ENCODE data around the gene GABRP. TPM values are rescaled to one million over a fixed set of nuclear protein-coding genes. Genes with fewer than 3 reads are reported as not detected.
A peak's percentile ranks its signal among the peaks of the same experiment; 100 is the strongest.

Gene GABRP
- total and polyA plus RNA-seq, 2 donors from 2014 or later = 3.4 to 33.1 TPM

DNA sequence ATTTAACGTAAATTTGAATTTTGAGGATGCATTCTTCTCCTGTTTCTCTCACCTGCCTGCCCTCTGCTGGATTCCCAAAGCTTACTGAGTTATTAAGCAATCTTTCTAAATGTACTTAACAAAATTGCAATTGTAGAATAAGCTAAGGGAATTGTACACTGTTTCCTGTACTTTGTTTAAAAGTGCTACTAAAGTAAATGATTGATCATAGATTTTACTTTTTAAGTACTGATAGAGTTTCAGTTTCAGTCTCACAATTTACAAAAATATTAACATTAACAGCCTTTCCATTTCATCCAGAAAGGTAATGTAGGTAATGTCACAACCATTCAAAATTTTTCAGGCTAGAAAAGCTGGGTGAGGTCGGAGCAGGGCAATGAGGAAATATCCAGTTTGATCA is 73.5 kb downstream of the GABRP start:
- TF ChIP-seq, protein P1, sequence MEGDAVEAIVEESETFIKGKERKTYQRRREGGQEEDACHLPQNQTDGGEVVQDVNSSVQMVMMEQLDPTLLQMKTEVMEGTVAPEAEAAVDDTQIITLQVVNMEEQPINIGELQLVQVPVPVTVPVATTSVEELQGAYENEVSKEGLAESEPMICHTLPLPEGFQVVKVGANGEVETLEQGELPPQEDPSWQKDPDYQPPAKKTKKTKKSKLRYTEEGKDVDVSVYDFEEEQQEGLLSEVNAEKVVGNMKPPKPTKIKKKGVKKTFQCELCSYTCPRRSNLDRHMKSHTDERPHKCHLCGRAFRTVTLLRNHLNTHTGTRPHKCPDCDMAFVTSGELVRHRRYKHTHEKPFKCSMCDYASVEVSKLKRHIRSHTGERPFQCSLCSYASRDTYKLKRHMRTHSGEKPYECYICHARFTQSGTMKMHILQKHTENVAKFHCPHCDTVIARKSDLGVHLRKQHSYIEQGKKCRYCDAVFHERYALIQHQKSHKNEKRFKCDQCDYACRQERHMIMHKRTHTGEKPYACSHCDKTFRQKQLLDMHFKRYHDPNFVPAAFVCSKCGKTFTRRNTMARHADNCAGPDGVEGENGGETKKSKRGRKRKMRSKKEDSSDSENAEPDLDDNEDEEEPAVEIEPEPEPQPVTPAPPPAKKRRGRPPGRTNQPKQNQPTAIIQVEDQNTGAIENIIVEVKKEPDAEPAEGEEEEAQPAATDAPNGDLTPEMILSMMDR (IDR thresholded peaks at IDR 0.05; ENCODE audit: borderline replicate concordance, extremely low read depth, insufficient read depth) = no peak
- Histone ChIP-seq H3K4me3 (ENCODE audit: low read length in 3 of 3) (no peak overlapping the region), H3K9me3 (ENCODE audit: control insufficient read depth in 2 of 3, insufficient read depth in 1 of 3, low read length in 3 of 3) (peaks cover 0 to 11% (median 3%) of the 10 kb centered on the region in 3 donors), H3K9ac (ENCODE audit: low read length in 3 of 3) (no peak overlapping the region), H3K27me3 (ENCODE audit: control insufficient read depth, insufficient read depth, low read length) (no peaks in the 10 kb centered on the region), H3K27ac (ENCODE audit: low read depth in 2 of 2, low read length in 2 of 2) (no peak overlapping the region), H3K36me3 (ENCODE audit: control insufficient read depth in 2 of 3, insufficient read depth in 3 of 3, low read length in 3 of 3) (no peaks in the 10 kb centered on the region), H3K4me1 (ENCODE audit: control insufficient read depth in 2 of 3, insufficient read depth in 2 of 3, low read depth in 1 of 3, low read length in 3 of 3) (no peaks in the 10 kb centered on the region)
- intact Hi-C loops (cut with DNase I) = no loop called here
- FAIRE-seq = no peak
- DNase-seq = no peak

DNA sequence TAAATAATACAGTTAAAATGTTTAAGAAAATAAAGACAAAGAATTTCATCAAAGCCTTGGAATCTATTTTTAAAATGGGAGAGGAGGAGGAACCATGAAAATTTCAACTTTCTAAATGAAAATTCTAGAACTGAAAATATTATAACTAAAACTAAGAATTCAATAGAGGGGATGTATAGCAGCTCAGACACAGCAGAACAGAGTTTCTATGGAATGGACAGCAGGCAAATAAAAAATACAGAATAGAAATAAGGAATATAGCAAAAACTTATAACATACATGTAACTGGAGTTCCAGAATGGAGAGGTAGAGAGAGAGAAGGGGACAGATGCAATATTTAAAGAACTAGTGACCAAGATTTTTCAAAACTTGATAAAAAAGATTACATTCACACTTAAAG is 76.9 kb downstream of the GABRP start:
- intact Hi-C loops (cut with DNase I) = no loop called here
- Histone ChIP-seq H3K36me3 (ENCODE audit: control insufficient read depth in 2 of 3, insufficient read depth in 3 of 3, low read length in 3 of 3) (no peaks in the 10 kb centered on the region), H3K4me1 (ENCODE audit: control insufficient read depth in 2 of 3, insufficient read depth in 2 of 3, low read depth in 1 of 3, low read length in 3 of 3) (no peaks in the 10 kb centered on the region), H3K27me3 (ENCODE audit: control insufficient read depth, insufficient read depth, low read length) (no peaks in the 10 kb centered on the region), H3K4me3 (ENCODE audit: low read length in 3 of 3) (no peak overlapping the region), H3K9me3 (ENCODE audit: control insufficient read depth in 2 of 3, insufficient read depth in 1 of 3, low read length in 3 of 3) (peaks cover 0 to 11% (median 3%) of the 10 kb centered on the region in 3 donors), H3K9ac (ENCODE audit: low read length in 3 of 3) (no peak overlapping the region), H3K27ac (ENCODE audit: low read depth in 2 of 2, low read length in 2 of 2) (no peak overlapping the region)
- no peak for FAIRE-seq
- TF ChIP-seq, protein P1 (IDR thresholded peaks at IDR 0.05; ENCODE audit: borderline replicate concordance, extremely low read depth, insufficient read depth) = no peak
- DNase-seq = no peak

DNA sequence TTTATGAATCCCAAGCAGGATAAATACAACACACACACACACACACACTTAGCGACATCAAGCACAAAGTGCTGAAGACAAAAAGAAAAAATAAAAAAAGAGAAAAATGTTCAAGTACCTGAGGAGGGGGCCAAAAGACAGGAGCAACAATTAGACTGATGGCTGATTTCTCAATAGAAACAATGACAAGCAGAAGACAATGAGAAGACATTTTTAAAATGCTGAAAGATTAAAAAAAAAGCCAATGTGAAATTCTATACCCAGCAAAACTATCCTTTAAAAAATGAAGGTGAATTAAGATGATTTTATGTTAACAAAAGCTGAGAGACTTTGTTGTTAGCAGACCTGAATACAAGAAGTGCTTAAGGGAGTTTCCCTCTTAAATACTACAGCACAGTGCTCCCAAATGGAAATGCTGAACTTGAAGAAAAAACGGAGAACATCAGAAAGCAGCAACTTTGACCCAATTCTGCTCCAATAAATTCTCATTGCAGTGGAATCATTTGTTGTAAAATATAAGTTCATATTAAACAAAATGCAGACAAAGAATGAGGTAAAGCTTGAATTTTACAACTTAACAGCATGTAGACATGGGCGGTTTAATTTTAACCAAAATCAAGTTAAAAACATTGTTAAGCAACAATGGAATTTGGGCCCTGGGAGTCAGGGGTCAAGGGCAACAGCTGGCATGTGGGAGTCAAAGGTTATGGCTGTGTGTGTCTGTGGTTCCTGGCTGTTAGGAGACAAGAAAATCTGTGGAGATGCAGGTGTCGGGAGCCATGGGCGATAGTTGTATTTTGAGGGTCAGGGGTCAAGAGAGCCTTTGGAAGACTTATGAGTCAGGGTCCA is 77.5 kb downstream of the GABRP start:
- no peak for FAIRE-seq
- TF ChIP-seq, protein P1 (IDR thresholded peaks at IDR 0.05; ENCODE audit: borderline replicate concordance, extremely low read depth, insufficient read depth) = no peak

More for the DNA sequence above, 77.5 kb downstream of the GABRP start:
- peaks cover 0 to 11% (median 3%) of the 10 kb centered on the region in 3 donors for H3K9me3 ChIP-seq (ENCODE audit: control insufficient read depth in 2 of 3, insufficient read depth in 1 of 3, low read length in 3 of 3)
- no peaks in the 10 kb centered on the region for H3K36me3 ChIP-seq (ENCODE audit: control insufficient read depth in 2 of 3, insufficient read depth in 3 of 3, low read length in 3 of 3)
- H3K27me3 ChIP-seq (ENCODE audit: control insufficient read depth, insufficient read depth, low read length) = no peaks in the 10 kb centered on the region
- intact Hi-C loops (cut with DNase I) = no loop called here
- no peak overlapping the region for H3K9ac ChIP-seq (ENCODE audit: low read length in 3 of 3)
- DNase-seq = peak in 2 of 5 donors; percentile 1 to 11
- H3K27ac ChIP-seq (ENCODE audit: low read depth in 2 of 2, low read length in 2 of 2) = no peak overlapping the region
- no peaks in the 10 kb centered on the region for H3K4me1 ChIP-seq (ENCODE audit: control insufficient read depth in 2 of 3, insufficient read depth in 2 of 3, low read depth in 1 of 3, low read length in 3 of 3)
- H3K4me3 ChIP-seq (ENCODE audit: low read length in 3 of 3) = no peak overlapping the region

Measured in kidney (tissue), 14 donors.